HUES64 (cell line): Measurements from ENCODE around the gene AIM2.
"Not testable (repeated sequence)": the region's sequence is repeated elsewhere in the genome, so short reads cannot be mapped to it uniquely, and the experiment has no call there.

Source experiments
- H3K27ac ChIP-seq: 2 replicates; pipeline ENCODE4 v1.7.0; 2013; ENCODE audit warnings: low read depth, low read length, inconsistent platforms
- H3K27me3 ChIP-seq: 2 replicates; pipeline ENCODE4 v1.6.1; 2013; ENCODE audit warnings: mild to moderate bottlenecking, low read length; ENCODE audit not compliant: insufficient read depth
- H3K36me3 ChIP-seq: 2 replicates; pipeline ENCODE4 v1.6.1; 2013; ENCODE audit warnings: mild to moderate bottlenecking, low read length; ENCODE audit not compliant: insufficient read depth
- H3K4me1 ChIP-seq: 2 replicates; pipeline ENCODE4 v1.6.1; 2013; ENCODE audit warnings: mild to moderate bottlenecking, low read length, moderate library complexity; ENCODE audit not compliant: insufficient read depth
- H3K4me3 ChIP-seq: 2 replicates; pipeline ENCODE4 v1.5.1; 2013; ENCODE audit warnings: mild to moderate bottlenecking, low read length, moderate library complexity
- H3K9ac ChIP-seq: 2 replicates; pipeline ENCODE4 v1.6.1; 2013; ENCODE audit warnings: mild to moderate bottlenecking, low read depth, low read length
- H3K9me3 ChIP-seq: 2 replicates; pipeline ENCODE4 v1.6.1; 2013; ENCODE audit warnings: low read depth, low read length; ENCODE audit not compliant: insufficient read depth
- WGBS: fragments of 150-250, 120-280 bp; methylation state at CpG from one replicate; pipeline ENCODE4 v1.1.7; 2013; ENCODE audit warnings: missing lambda C conversion rate; 5-methylcytosine and 5-hydroxymethylcytosine counted together

The AIM2 gene

GRCh38 chr1:159071970-159072582, 4.5 kb downstream of the AIM2 start:
- Histone ChIP-seq H3K36me3 (no peaks in the 10 kb centered on the region), H3K9ac (no peak overlapping the region), H3K4me1 (peaks cover 6% of the 10 kb centered on the region; the same call in 1 of the 2 replicates), H3K27ac (no peak overlapping the region), H3K4me3 (no peak overlapping the region), H3K27me3 (no peaks in the 10 kb centered on the region), H3K9me3 (no peaks in the 10 kb centered on the region)

GRCh38 chr1:159068886-159069285, 7.7 kb downstream of the AIM2 start:
- no peak overlapping the region for H3K4me3 ChIP-seq
- H3K27me3 ChIP-seq = no peaks in the 10 kb centered on the region
- H3K9ac ChIP-seq = no peak overlapping the region
- no peaks in the 10 kb centered on the region for H3K9me3 ChIP-seq
- no CpG with 5 or more reads among the region's 2 CpGs for WGBS
- no peaks in the 10 kb centered on the region for H3K36me3 ChIP-seq
- H3K4me1 ChIP-seq = peaks cover 6% of the 10 kb centered on the region; the same call in 1 of the 2 replicates
- no peak overlapping the region for H3K27ac ChIP-seq

- no peaks in the 10 kb centered on the region for H3K36me3 ChIP-seq
- no peak overlapping the region for H3K27ac ChIP-seq
- H3K27me3 ChIP-seq = no peaks in the 10 kb centered on the region
- no peak overlapping the region for H3K9ac ChIP-seq
- no peak overlapping the region for H3K4me3 ChIP-seq
- H3K4me1 ChIP-seq = peaks cover 6% of the 10 kb centered on the region; the same call in 1 of the 2 replicates
- WGBS = 72% methylated on average over 6 of the region's 6 CpGs
- no peaks in the 10 kb centered on the region for H3K9me3 ChIP-seq
These were observed 8.6 kb downstream of the AIM2 start for GRCh38 chr1:159067699-159068621.

- H3K4me1 ChIP-seq = peaks cover 6% of the 10 kb centered on the region; the same call in 1 of the 2 replicates
- H3K27me3 ChIP-seq = no peaks in the 10 kb centered on the region
- no peak overlapping the region for H3K4me3 ChIP-seq
- H3K27ac ChIP-seq = no peak overlapping the region
- WGBS = 93% methylated on average over 4 of the region's 4 CpGs
- no peak overlapping the region for H3K9ac ChIP-seq
- H3K36me3 ChIP-seq = no peaks in the 10 kb centered on the region
- no peaks in the 10 kb centered on the region for H3K9me3 ChIP-seq
These were observed 10.5 kb downstream of the AIM2 start for GRCh38 chr1:159066108-159066507.

GRCh38 chr1:159065106-159065505, 11.5 kb downstream of the AIM2 start:
- Histone ChIP-seq H3K4me3 (no peak overlapping the region), H3K27me3 (no peaks in the 10 kb centered on the region), H3K4me1 (peaks cover 6% of the 10 kb centered on the region; the same call in 1 of the 2 replicates), H3K9ac (no peak overlapping the region), H3K9me3 (no peaks in the 10 kb centered on the region), H3K27ac (no peak overlapping the region), H3K36me3 (no peaks in the 10 kb centered on the region)
- 97% methylated on average over 8 of the region's 8 CpGs for WGBS

GRCh38 chr1:159058751-159059150, 17.8 kb downstream of the AIM2 start:
- H3K9ac ChIP-seq = no peak overlapping the region
- H3K9me3 ChIP-seq = no peaks in the 10 kb centered on the region
- no peaks in the 10 kb centered on the region for H3K27me3 ChIP-seq
- no peak overlapping the region for H3K27ac ChIP-seq
- H3K4me1 ChIP-seq = peaks cover 4% of the 10 kb centered on the region; the same call in 1 of the 2 replicates
- WGBS = 93% methylated on average over 7 of the region's 7 CpGs
- no peaks in the 10 kb centered on the region for H3K36me3 ChIP-seq
- no peak overlapping the region for H3K4me3 ChIP-seq

- H3K4me1 ChIP-seq = peaks cover 4% of the 10 kb centered on the region; the same call in 1 of the 2 replicates
- WGBS = 90% methylated on average over 7 of the region's 7 CpGs
- no peak overlapping the region for H3K27ac ChIP-seq
- no peaks in the 10 kb centered on the region for H3K27me3 ChIP-seq
- no peak overlapping the region for H3K9ac ChIP-seq
- no peaks in the 10 kb centered on the region; the same call in 1 of the 2 replicates for H3K36me3 ChIP-seq
- H3K4me3 ChIP-seq = no peak overlapping the region
- H3K9me3 ChIP-seq = no peaks in the 10 kb centered on the region
These were observed 20.4 kb downstream of the AIM2 start for GRCh38 chr1:159056069-159056698.

- H3K9me3 ChIP-seq = no peaks in the 10 kb centered on the region
- no peak overlapping the region for H3K27ac ChIP-seq
- peaks cover under 1% of the 10 kb centered on the region; the same call in 1 of the 2 replicates for H3K36me3 ChIP-seq
- H3K27me3 ChIP-seq = no peaks in the 10 kb centered on the region
- WGBS = 92% methylated on average over 5 of the region's 5 CpGs
- H3K9ac ChIP-seq = no peak overlapping the region
- no peak overlapping the region for H3K4me3 ChIP-seq
- H3K4me1 ChIP-seq = peaks cover 4% of the 10 kb centered on the region; the same call in 1 of the 2 replicates
These were observed 21.4 kb downstream of the AIM2 start for GRCh38 chr1:159055181-159055641.

- Histone ChIP-seq H3K4me3 (no peak overlapping the region), H3K36me3 (peaks cover 2% of the 10 kb centered on the region; the same call in 1 of the 2 replicates), H3K4me1 (peaks cover 4% of the 10 kb centered on the region; the same call in 1 of the 2 replicates), H3K9ac (no peak overlapping the region), H3K27ac (no peak overlapping the region), H3K27me3 (no peaks in the 10 kb centered on the region), H3K9me3 (no peaks in the 10 kb centered on the region)
- WGBS = 84% methylated on average over 2 of the region's 2 CpGs
These were observed 22.1 kb downstream of the AIM2 start for GRCh38 chr1:159054427-159054826.

- H3K4me3 ChIP-seq = no peak overlapping the region
- H3K27me3 ChIP-seq = no peaks in the 10 kb centered on the region
- WGBS = 96% methylated on average over 2 of the region's 2 CpGs
- no peak overlapping the region for H3K9ac ChIP-seq
- H3K9me3 ChIP-seq = no peaks in the 10 kb centered on the region
- peaks cover 4% of the 10 kb centered on the region; the same call in 1 of the 2 replicates for H3K4me1 ChIP-seq
- peaks cover 2% of the 10 kb centered on the region; the same call in 1 of the 2 replicates for H3K36me3 ChIP-seq
- H3K27ac ChIP-seq = no peak overlapping the region
These were observed 25.1 kb downstream of the AIM2 start for GRCh38 chr1:159051436-159051835.

GRCh38 chr1:159046486-159046885, 30.1 kb downstream of the AIM2 start:
- H3K36me3 ChIP-seq = not testable (repeated sequence)

More at GRCh38 chr1:159046486-159046885, 30.1 kb downstream of the AIM2 start:
- not testable (repeated sequence) for H3K4me1 ChIP-seq, H3K27ac ChIP-seq, H3K9me3 ChIP-seq, H3K4me3 ChIP-seq, H3K9ac ChIP-seq, H3K27me3 ChIP-seq
- WGBS = 95% methylated on average over 1 of the region's 1 CpG
